PC-9 (cell line): Measurements from ENCODE around the gene KCNJ6. TPM values are rescaled to one million over a fixed set of nuclear protein-coding genes. Genes with fewer than 3 reads are reported as not detected.
A peak's percentile ranks its signal among the peaks of the same experiment; 100 is the strongest.

Experiments
- BruUV-seq: library from RNA; stranded (reverse); fragments of 400-500 nt; replicated peaks from 2 replicates; lab custom pipeline; 2021; lab: Mats Ljungman, UMichigan
- CTCF ChIA-PET: fragments of 300-600 bp; sonication (Branson Sonifier 250); formaldehyde crosslinking; loops from one replicate; lab custom pipeline; 2022; ENCODE audit warnings: antibody characterized with exemption; lab: Charles Lee
- POLR2A ChIA-PET: fragments of 300-600 bp; sonication (Branson Sonifier 250); formaldehyde crosslinking; loops from one replicate; lab custom pipeline; 2022; ENCODE audit warnings: antibody characterized with exemption; ENCODE audit not compliant: unreplicated experiment; lab: Charles Lee
- DNase-seq, 2 experiments: peaks; one replicate each; pipeline versions ENCODE4 v3.0.0 to v3.0.0-alpha.2; 2015 to 2022; ENCODE audit warnings: mixed read lengths in 1 of 2
- H2AFZ ChIP-seq: fragments of 200-600 bp; sonication (generic); 2 replicates; pipeline ENCODE4 v1.8.1; 2017; ENCODE audit warnings: antibody characterized with exemption
- H3F3A ChIP-seq: fragments of 200-600 bp; sonication (generic); 2 replicates; pipeline ENCODE4 v1.8.1; 2017; ENCODE audit warnings: antibody characterized with exemption, mild to moderate bottlenecking, low read depth; ENCODE audit not compliant: insufficient read depth
- H3K27ac ChIP-seq: fragments of 200-600 bp; sonication (generic); 2 replicates; pipeline ENCODE4 v1.6.1; 2016; ENCODE audit warnings: mixed run types
- H3K27me3 ChIP-seq: fragments of 200-600 bp; sonication (generic); 2 replicates; pipeline ENCODE4 v1.6.1; 2016; ENCODE audit warnings: low read depth, mixed run types; ENCODE audit not compliant: insufficient read depth
- H3K36me3 ChIP-seq: fragments of 200-600 bp; sonication (generic); 2 replicates; pipeline ENCODE4 v1.6.1; 2016; ENCODE audit warnings: low read depth, mixed run types
- H3K4me1 ChIP-seq: fragments of 200-600 bp; sonication (generic); replicated peaks from 2 replicates; pipeline ENCODE4 v1.6.1; 2016; ENCODE audit warnings: mixed run types; ENCODE audit not compliant: insufficient read depth
- H3K4me2 ChIP-seq: fragments of 200-600 bp; sonication (generic); 2 replicates; pipeline ENCODE4 v1.6.1; 2017; ENCODE audit warnings: mixed run types
- H3K4me3 ChIP-seq: fragments of 200-600 bp; sonication (generic); 2 replicates; pipeline ENCODE4 v1.6.1; 2016; ENCODE audit warnings: mixed run types
- H3K79me2 ChIP-seq: fragments of 200-600 bp; sonication (generic); 2 replicates; pipeline ENCODE4 v1.6.1; 2017; ENCODE audit warnings: low read depth, mixed run types
- H3K9me2 ChIP-seq: fragments of 200-600 bp; sonication (generic); 2 replicates; pipeline ENCODE4 v1.8.1; 2017; ENCODE audit warnings: mild to moderate bottlenecking; ENCODE audit not compliant: insufficient read depth
- H3K9me3 ChIP-seq: fragments of 200-600 bp; sonication (generic); 2 replicates; pipeline ENCODE4 v1.8.1; 2016; ENCODE audit warnings: low read depth; ENCODE audit not compliant: insufficient read depth
- H4K20me1 ChIP-seq: fragments of 200-600 bp; sonication (generic); 2 replicates; pipeline ENCODE4 v1.8.1; 2017; ENCODE audit not compliant: insufficient read depth
- CTCF ChIP-seq: fragments of 200-600 bp; sonication (generic); conservative IDR thresholded peaks from 2 replicates; pipeline ENCODE4 v1.6.1; 2017; ENCODE audit warnings: mixed run types, antibody characterized with exemption, mild to moderate bottlenecking, moderate library complexity
- EZH2 ChIP-seq: fragments of 200-600 bp; sonication (generic); IDR thresholded peaks from 2 replicates; pipeline ENCODE4 v1.8.0; 2017; ENCODE audit warnings: antibody characterized with exemption, low read depth
- intact Hi-C: fragments of 100-400 bp; cut with micrococcal nuclease; formaldehyde crosslinking; loops from one replicate; pipeline ENCODE4 v1.10.0; 2022; ENCODE audit not compliant: unreplicated experiment
- total RNA-seq: library from RNA; stranded (reverse); gene quantifications from 2 replicates; pipeline ENCODE4 v1.2.3, GENCODE V29; 2021

Gene KCNJ6
- total RNA-seq, 1 experiment from 2014 or later = not detected

GRCh38 chr21:37566790-37567615, 349.3 kb downstream of the KCNJ6 start:
- ChIA-PET POLR2A (no interaction called here), CTCF (interaction anchor here (0.7 kb wide), 1 partner anchor 1357 kb away, joined by 5 read pairs; no protein-coding TSS in a partner anchor)
- no peaks in the 10 kb centered on the region for H3K9me3 ChIP-seq
- no peak overlapping the region for H3K4me3 ChIP-seq
- intact Hi-C loops = no loop called here
- H3K9me2 ChIP-seq = no peaks in the 10 kb centered on the region
- H3K4me2 ChIP-seq = no peak overlapping the region
- BruUV-seq = no TSS peak
- TF ChIP-seq EZH2 = no peak
- no peak for TF ChIP-seq CTCF
- H3K27me3 ChIP-seq = no peaks in the 10 kb centered on the region
- H3K27ac ChIP-seq = no peak overlapping the region
- peaks cover 15% of the 10 kb centered on the region for H3F3A ChIP-seq
- H3K79me2 ChIP-seq = peaks cover 6% of the 10 kb centered on the region; the same call in 1 of the 2 replicates
- H3K36me3 ChIP-seq = no peaks in the 10 kb centered on the region
- no peak overlapping the region for H2AFZ ChIP-seq
- H3K4me1 ChIP-seq = peaks cover 14% of the 10 kb centered on the region
- DNase-seq = no peak
- no peaks in the 10 kb centered on the region for H4K20me1 ChIP-seq

- BruUV-seq = TSS peak; percentile 32
- TF ChIP-seq CTCF (no peak), EZH2 (no peak)
- intact Hi-C loops = loop anchor here (2.0 kb wide), 2 partner anchors 71 to 299 kb away; partner anchors contain the start of gene VPS26C
- Histone ChIP-seq H2AFZ (no peak overlapping the region), H3K4me1 (peaks cover 14% of the 10 kb centered on the region), H3K79me2 (peaks cover 6% of the 10 kb centered on the region; the same call in 1 of the 2 replicates), H3K4me3 (peak overlapping the region; percentile 11; the same call in 1 of the 2 replicates), H3K27ac (peak overlapping the region; percentile 99), H3K9me3 (no peaks in the 10 kb centered on the region), H3K9me2 (no peaks in the 10 kb centered on the region), H3F3A (peaks cover 15% of the 10 kb centered on the region), H4K20me1 (no peaks in the 10 kb centered on the region), H3K27me3 (no peaks in the 10 kb centered on the region), H3K36me3 (no peaks in the 10 kb centered on the region), H3K4me2 (peak overlapping the region; percentile 95)
- peak in 1 of 2 experiments; percentile 19 for DNase-seq
- CTCF ChIA-PET = interaction anchor here (0.7 kb wide), 2 partner anchors 11 to 238 kb away, joined by 3 to 8 read pairs; no protein-coding TSS in a partner anchor
- POLR2A ChIA-PET = no interaction called here
These were observed 350.6 kb downstream of the KCNJ6 start for GRCh38 chr21:37565530-37566223.

- intact Hi-C loops = loop anchor here (1.0 to 5.0 kb wide), 6 partner anchors 72 to 298 kb away; partner anchors contain the start of gene VPS26C
- H3K9me3 ChIP-seq = no peaks in the 10 kb centered on the region
- TSS peak; percentile 75 for BruUV-seq
- no peaks in the 10 kb centered on the region for H3K27me3 ChIP-seq
- H3F3A ChIP-seq = peaks cover 15% of the 10 kb centered on the region
- POLR2A ChIA-PET = interaction anchor here (0.5 to 0.6 kb wide), 3 partner anchors 90 to 1337 kb away, joined by 3 read pairs; no protein-coding TSS in a partner anchor
- DNase-seq = no peak
- peak overlapping the region; percentile 97 for H2AFZ ChIP-seq
- CTCF ChIA-PET = interaction anchor here (0.7 to 0.9 kb wide), 3 partner anchors 12 to 562 kb away, joined by 3 to 8 read pairs (median 7); no protein-coding TSS in a partner anchor
- H3K27ac ChIP-seq = peak overlapping the region; percentile 99
- peak overlapping the region; percentile 65; the same call in 1 of the 2 replicates for H3K4me3 ChIP-seq
- no peaks in the 10 kb centered on the region for H3K36me3 ChIP-seq
- TF ChIP-seq CTCF = no peak
- no peak for TF ChIP-seq EZH2
- no peaks in the 10 kb centered on the region for H4K20me1 ChIP-seq
- no peaks in the 10 kb centered on the region for H3K9me2 ChIP-seq
- H3K4me2 ChIP-seq = peak overlapping the region; percentile 95
- peaks cover 6% of the 10 kb centered on the region; the same call in 1 of the 2 replicates for H3K79me2 ChIP-seq
- peaks cover 14% of the 10 kb centered on the region for H3K4me1 ChIP-seq
These were observed 351.2 kb downstream of the KCNJ6 start for GRCh38 chr21:37564924-37565529.
